Measurements from ENCODE around the gene LIMK2. TPM values are rescaled to one million over a fixed set of nuclear protein-coding genes. Genes with fewer than 3 reads are reported as not detected.
A peak's percentile ranks its signal among the peaks of the same experiment; 100 is the strongest.
"Not testable (repeated sequence)": the region's sequence is repeated elsewhere in the genome, so short reads cannot be mapped to it uniquely, and the experiment has no call there.

The LIMK2 gene
- total RNA-seq, 1 experiment from 2014 or later: 37.3 TPM

DNA sequence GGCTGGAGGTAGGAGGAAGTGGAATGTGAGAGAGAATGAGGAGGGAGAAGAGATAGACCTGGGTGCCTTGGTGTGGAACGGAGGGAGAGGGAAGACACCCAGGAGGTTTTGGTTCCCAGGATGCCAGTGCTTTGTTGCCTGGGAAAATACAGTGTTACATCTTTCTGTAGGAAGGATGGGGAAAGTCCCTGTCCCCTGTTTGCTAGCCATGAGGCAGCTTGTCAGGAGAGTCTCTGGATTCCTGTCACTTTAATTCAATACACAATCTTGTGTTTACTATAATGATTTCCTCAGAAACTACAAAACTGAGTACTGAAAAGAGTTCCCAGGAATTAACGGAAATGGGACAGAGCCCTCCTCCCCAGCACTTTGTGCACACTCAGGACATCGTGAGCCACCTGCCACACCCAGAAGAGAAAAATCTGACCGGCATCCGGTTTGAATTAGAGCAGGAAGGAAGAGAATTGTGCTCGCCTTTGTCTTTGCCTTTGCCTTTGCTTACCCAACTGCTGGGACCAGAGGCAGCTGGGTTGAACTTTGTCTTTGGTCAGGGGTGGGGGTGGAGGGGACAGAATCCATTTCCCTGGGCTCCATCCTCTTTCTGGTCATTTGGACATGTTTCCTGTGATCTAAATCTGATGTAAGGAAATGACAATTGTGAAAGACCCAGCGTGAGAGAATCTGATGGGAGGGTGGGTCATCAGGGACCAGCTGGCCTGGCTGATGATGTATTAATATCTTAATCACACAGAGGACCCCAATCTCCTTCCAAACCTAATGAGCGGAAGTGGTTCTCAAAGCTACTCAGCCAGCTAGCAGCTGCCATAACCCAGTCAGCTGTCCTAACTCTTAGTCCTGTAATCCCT, 1.3 kb upstream of the LIMK2 start:
- DNase-seq (ENCODE audit: extremely low read depth, low read depth): peak; percentile 83

DNA sequence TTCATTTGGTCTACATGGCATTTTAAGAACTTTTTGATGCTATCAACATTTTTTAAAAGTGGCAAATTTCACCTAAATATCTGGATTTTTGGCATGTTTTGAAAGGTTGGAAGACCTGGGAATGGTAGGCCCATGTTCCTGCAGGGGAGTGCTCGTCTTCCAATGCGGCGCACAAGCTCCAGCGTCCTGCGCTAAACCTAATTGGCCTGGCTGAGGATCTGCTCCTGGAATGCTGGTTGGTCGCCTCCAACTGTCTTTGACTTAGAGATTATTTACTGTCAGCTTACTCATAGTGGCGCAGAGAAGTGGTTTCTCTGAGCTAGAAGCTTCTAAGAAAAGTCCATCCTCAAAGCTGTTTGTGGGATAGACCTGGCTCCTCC, 626 bp upstream of the LIMK2 start:
- DNase-seq (ENCODE audit: extremely low read depth, low read depth): no peak

DNA sequence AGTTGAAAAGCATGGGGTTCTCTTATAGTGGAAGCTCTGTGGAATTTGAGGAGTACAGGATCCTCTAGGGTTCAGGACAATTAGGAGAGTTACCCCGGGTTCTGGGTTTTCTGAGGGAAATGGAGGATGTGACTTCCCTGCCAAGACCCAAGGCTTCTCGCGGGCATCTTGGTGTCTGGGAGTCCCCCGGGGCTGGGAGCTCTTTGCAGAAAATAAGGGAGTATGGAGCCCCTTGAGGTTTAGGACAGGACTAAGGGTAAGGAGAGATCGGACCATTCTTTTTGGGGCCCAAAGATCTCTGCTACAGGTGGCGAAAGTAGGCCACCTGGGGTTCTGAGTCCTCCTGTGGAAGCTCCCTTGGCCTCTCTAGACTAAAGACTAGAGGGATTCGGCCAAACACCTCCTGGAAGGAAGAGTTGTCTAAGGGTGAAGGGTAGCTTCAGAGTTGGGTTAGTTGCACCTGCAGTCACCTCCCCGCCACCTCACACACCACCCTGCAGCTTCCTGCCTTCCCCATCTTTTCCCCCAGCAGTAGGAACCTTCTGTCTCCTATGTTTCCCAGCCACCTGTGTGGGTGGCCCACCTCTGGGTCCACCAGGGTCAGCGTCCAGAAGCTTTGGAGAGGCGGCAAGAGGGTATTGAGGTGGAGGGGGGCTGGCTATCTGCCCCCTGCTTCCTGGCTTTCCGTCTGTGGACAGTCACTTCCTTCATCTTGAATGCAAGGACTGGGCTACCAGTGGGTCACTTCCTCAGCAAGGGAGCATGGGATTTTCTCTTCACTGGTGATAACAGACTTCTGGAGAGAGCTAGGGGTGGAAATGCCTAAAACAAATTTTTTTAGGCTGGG, 908 bp downstream of the LIMK2 start:
- DNase-seq (ENCODE audit: extremely low read depth, low read depth): no peak

DNA sequence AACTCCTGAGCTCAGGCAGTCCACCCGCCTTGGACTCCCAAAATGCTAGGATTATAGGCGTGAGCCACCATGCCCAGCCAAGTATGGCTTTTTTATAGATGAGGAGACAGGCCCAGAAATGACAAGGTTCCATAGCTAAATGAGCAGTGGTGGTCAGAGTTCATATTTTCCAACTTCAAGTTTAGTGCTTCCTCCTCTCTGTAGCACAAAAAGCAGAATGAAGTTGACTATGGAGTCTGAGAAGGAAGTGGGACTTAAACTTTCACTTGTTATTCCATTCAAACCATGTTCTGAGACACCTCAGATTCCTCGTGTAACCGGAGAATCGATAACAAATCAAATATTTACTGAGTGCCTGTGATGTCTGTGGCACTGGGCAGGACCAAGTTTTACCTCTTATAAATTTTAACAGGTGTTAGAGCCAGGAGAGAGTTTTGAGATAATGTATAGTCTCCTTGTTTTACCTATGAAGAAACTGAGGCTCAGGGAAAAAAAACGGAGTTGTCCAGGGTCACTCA, 3.0 kb downstream of the LIMK2 start:
- DNase-seq (ENCODE audit: extremely low read depth, low read depth): no peak

DNA sequence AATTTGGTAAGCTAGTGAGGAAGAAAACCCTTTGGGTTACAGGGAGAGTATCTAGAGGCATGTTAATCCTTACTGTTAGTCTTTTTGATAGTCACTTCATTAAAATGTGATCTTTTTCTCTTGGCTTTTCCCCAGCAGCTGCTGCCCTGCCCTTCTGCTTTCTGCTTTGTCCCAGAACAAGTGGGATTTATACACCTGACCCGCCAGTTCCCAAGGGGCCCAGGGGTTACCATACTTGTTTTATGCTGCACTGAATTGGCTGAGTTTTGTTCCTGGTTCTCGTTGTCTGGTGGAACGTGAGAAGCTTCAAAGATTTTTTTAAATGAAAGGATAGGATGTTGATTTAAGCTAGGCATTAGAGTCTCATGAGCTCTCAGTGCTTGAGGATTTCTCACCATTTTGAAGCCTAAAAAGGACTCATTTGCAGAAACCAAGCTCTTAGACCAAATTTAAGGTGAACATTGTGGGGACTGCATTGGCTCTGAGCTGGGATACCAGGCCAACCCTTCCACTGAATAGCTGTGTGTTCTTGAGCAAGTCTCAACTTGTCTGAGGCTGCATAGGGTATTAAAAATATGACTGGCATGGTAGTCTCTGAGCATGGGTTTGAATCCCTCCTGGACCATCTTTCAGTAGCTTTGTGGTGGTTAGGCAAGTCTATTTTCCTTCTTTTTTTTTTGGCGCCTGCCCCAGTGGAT, 6.6 kb downstream of the LIMK2 start:
- no peak for DNase-seq (ENCODE audit: extremely low read depth, low read depth)

DNA sequence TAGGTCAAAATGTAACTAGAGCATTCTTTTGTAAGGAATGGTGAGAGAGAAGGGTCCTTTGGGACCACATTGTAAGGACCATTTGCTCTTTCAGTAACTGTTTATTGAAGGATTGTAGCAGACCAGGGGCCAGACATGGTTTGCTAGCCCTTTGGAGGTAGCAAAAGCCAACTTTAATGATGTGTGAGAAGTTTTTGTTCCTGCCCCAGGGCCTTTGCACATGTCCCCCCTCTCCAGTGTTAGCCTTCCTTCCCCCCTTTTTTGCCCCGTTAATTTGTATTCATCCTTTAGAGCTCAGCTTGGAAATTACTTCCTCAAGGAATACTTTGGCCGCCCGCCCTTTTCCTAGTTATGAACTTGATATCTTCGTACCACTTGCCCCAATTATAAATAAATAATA, 9.0 kb downstream of the LIMK2 start:
- no peak for DNase-seq (ENCODE audit: extremely low read depth, low read depth)

DNA sequence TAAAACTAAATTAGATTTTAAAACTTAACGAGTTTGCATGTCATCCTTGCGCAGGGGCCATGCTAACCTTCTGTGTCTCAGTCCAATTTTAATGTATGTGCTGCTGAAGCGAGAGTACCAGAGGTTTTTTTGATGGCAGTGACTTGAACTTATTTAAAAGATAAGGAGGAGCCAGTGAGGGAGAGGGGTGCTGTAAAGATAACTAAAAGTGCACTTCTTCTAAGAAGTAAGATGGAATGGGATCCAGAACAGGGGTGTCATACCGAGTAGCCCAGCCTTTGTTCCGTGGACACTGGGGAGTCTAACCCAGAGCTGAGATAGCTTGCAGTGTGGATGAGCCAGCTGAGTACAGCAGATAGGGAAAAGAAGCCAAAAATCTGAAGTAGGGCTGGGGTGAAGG, 10.6 kb downstream of the LIMK2 start:
- DNase-seq (ENCODE audit: extremely low read depth, low read depth): no peak

DNA sequence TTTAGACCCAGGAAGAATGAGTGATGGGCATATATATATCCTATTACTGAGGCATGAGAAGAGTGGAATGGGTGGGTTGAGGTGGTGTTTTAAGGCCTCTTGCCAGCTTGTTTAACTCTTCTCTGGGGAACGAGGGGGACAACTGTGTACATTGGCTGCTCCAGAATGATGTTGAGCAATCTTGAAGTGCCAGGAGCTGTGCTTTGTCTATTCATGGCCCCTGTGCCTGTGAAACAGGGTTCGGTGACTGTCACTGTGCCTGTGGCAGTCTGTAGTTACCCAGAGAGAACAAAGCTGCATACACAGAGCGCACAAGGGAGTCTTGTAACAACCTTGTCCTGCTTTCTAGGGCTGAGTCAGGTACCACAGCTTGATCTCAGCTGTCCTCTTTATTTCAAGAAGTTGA, 11.7 kb downstream of the LIMK2 start:
- DNase-seq (ENCODE audit: extremely low read depth, low read depth): no peak

DNA sequence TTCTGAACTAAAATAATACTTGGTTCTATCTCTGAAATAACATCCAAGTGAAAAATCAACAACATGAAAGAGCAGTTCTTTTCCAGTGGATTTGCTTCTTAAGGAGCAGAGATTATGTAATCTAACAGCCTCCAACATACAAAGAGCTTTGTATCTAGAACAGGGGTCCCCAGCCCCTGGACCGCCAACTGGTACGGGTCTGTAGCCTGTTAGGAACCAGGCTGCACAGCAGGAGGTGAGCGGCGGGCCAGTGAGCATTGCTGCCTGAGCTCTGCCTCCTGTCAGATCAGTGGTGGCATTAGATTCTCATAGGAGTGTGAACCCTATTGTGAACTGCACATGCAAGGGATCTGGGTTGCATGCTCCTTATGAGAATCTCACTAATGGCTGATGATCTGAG, 12.6 kb downstream of the LIMK2 start:
- DNase-seq (ENCODE audit: extremely low read depth, low read depth): not testable (repeated sequence)

DNA sequence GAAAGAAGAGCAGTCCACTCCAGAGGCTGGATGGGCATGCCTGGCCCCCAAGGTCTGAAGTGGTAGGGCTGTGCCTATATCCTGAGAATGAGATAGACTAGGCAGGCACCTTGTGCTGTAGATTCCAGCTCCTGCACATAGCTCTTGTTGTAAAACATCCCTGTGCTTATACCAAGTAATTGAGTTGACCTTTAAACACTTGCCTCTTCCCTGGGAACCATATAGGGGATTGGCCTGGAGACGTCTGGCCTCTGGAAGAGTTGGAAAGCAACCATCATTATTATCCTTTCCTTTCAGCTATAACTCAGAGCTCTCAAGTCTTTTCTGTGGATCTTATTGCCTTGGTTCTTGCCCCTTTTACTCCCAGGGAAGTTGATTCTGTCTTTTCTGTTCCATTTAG, 15.1 kb downstream of the LIMK2 start:
- no peak for DNase-seq (ENCODE audit: extremely low read depth, low read depth)

DNA sequence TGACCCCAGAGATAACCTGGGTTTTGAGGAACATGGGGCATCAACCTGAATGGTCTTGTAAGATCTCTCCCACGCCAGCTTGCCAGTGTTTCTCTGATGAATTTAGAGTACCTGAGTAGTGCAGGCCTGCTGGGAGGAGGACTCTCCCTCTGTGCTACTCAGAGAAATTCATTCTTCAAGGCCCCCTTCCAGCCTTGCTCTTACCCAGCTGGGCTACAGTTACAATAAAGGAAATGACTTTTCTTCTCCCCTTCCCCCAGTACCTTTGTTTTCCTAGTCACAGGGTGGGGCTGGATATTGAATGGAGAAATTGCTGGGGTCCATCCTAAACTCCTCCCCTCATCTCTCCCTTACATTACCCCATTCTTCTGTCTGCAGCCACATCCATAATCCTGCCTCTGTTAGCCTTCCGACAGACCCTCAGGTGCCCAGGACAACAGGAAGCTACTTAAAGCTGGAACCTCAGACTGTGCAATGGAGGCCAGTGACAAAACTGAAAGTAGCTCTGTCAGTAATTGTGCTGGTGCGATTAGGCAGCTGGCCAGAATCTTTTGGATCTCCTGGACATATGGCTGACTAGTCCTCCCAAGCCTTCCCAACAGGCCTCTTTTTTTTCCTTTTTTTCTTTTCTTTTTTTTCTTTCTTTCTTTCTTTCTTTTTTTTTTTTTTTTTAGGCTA, 17.4 kb downstream of the LIMK2 start:
- no peak for DNase-seq (ENCODE audit: extremely low read depth, low read depth)

DNA sequence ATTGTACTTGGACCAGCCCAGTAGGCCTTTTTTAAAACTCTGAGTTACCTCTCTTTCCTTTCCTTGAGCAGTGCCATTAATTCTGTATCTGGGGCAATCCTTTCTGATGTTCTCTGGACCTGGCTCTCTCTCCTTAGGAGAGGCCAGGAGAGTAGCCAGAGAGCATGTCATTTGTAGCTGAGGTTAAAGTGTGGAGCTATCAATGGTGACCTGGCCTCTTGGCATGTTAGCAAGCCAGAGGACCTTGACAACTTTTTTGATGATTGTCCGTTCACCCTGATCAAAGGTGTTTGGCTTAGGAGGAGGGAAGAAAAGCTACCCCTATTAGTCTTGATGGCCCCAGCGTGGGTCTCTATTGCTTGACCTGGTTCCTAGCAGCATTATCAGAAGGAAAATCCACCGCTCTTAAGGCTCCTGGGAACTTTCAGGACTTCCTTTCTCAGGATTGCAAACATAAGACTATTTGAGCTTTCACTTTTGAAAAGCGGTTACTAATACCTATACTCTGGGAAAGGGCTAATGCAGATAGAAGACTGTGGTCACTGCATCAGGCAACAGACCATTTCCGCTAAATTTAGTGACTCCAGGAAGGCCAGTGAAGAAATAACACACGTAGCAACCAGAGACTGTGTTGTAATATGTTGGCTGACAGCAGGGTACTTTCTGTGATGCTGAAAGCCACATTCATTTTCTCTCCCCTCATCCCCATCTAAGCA, 18.2 kb downstream of the LIMK2 start:
- no peak for DNase-seq (ENCODE audit: extremely low read depth, low read depth)

DNA sequence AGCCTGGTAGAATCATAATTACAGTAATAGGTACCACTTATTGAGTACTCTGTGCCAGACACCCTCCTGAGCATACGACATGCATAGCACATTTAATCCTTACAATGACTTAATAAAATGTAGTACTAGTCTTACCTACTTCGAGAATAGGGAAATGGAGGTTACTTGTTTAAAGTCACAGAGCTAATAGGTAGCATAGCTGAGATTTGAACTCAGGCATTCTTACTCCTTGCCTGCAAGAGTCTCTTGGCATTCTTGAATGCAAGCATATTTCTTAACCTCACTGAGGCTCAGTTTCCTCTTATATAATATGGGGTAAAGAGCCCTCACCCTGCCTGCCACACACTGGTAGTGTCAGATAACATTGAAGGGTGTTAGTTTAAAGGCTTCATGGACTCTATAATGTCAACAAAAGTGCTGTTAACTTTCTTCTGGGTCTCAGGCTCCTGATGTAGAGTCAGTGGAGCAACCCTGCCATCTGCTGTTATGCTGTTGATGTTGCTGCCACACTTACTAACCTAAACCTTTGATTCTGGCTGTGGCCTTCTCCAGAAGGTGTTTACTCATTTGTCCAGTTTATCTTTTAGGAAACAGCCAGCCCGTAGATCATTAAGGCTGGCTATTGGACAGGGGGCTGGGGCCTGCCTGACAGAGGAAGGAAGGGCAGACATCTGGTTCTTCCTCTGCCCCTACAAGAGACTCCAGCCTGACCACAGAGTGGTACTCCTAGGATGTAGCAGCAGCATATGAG, 18.9 kb downstream of the LIMK2 start:
- peak; percentile 55 for DNase-seq (ENCODE audit: extremely low read depth, low read depth)

DNA sequence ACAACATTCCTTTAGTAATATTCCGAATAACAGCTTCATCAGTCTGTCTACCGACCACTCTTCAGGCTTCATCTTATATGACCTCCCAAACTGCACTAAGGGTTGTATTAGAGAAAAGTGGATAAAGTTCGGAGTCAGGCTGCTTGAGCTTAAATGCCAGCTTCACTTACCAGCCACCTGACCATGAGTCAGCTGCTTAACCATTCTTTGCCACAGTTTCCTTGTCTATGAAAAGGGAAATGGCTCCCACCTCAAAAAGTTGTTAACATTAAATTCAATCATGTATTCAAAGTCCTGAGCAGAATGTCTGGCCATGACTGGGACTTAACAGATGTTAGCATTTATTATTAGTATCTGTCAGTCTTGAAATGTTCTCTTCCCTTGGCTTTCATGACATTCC, 20.9 kb downstream of the LIMK2 start:
- DNase-seq (ENCODE audit: extremely low read depth, low read depth): no peak

DNA sequence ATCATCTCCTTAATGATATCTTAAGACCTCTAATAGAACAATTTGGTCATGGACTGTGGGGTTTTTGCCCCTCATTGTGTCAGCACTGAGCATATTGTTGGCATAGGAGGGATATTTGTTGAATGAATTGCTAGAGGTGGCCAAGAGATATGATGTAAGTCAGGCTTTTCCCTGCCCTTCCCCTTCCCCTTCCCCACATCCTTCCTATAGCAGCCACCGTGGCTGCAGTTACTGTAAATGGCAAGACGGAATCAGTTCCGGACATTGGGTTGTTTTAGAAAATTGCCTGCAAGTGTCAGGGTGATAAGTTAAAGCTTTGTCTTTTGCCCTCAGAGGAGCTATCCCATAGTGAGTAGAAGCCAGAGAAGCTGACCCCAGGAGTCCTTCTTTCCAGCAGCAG, 23.0 kb downstream of the LIMK2 start:
- no peak for DNase-seq (ENCODE audit: extremely low read depth, low read depth)

DNA sequence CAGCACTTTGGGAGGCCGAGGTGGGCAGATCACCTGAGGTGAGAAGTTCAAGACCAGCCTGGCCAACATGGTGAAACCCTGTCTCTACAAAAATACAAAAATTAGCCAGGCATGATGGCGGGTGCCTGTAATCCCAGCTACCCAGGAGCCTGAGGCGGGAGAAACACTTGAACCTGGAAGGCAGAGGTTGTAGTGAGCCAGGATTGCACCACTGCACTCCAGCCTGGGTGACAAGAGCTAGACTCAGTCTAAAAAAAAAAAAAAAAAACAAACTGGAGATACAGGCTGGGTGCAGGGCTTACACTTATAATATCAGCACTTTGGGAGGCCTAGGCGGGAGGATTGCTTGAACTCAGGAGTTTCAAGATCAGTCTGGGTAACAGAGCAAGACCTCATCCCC, 23.9 kb downstream of the LIMK2 start:
- DNase-seq (ENCODE audit: extremely low read depth, low read depth): not testable (repeated sequence)

DNA sequence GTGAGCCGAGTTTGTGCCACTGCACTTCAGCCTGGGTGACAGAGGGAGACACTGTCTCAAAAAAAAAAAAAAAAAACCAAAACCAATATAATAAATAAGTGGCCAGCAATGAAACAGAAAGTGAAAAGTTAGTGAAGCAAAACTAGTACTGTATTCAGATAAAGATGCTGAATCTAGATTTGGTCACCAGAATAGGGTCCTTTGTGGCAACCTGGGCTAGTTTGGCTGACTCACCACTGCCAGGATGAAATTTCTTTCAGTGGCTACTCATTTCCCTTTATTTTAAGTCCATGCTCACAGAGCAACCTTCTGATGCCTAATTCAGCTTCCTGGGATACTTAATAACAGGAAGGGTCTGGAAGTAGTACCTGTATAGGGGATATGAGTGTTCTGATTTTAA, 26.0 kb downstream of the LIMK2 start:
- no peak for DNase-seq (ENCODE audit: extremely low read depth, low read depth)

DNA sequence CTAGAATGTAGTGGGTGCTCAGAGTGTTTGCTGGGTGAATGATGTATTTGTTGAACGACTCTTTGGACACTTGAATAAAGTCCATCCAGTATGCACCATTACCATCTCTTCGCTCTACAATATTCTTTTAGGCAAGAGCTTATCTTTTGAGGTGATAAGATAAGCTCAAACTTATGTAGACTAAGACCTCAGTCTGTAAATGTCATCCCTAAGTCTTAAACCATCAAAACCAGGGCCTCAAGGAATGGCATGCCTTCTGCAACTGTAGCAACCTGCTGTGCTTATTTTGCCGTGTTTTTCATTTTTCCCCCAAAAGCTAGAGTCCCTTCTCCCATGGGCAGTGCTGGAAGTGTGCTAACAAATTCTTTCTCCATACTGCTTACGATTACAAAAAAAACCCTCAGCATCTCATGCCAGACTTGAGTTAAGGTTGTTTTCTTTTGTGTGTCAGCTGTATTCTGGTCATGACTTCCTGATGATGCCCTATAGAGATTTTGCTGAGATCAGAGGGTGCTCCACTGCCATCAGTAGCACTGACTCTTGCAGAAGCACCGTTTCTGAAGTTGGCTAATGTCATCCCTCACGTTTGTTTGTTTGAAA, 27.8 kb downstream of the LIMK2 start:
- DNase-seq (ENCODE audit: extremely low read depth, low read depth): no peak

DNA sequence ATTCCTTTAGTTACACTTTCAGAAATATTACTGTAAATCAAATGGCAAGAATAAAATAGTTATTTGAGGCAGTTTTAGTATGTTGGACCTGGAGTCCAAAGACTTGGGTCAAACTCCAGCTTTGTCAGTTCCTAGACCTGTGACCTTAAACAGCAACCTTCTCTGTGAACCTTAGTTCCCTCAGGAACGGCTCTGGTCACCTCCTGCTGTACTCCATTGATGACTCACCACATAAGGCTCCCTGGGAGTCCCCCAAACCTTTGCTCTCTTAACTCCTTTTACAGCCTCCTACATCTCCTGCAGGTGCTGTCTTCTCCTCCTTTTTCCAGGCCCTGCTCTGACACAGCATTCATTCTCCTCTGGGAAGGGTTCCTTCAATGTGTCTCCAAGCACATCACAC, 29.1 kb downstream of the LIMK2 start:
- no peak for DNase-seq (ENCODE audit: extremely low read depth, low read depth)

All from NCI-H460 (cell line).